ENCODE results near the gene HIRIP3.

GRCh38 chr16:30026449-30026848 is 31.0 kb upstream of the HIRIP3 start:
- TF ChIP-seq CTCF (IDR thresholded peaks at IDR 0.05; ENCODE audit: low read depth, low read length, poor library complexity, severe bottlenecking) = no peak
- no peak for TF ChIP-seq EZH2phosphoT487 (IDR thresholded peaks at IDR 0.05; ENCODE audit: borderline replicate concordance, low read length)

Measured in DOHH2 (cell line).